Left ventricle myocardium inferior (tissue), 1 donor: ENCODE results near the gene PUS7L. TPM values are rescaled to one million over a fixed set of nuclear protein-coding genes. Genes with fewer than 3 reads are reported as not detected.

Source experiments
- DNase-seq: peaks from one replicate; pipeline ENCODE4 v3.0.0-alpha.2; 2020
- H3K27ac ChIP-seq: fragments of 200-600 bp; replicated peaks from 2 replicates; pipeline ENCODE4 v1.8.0; 2021
- H3K27me3 ChIP-seq: fragments of 200-600 bp; 2 replicates; pipeline ENCODE4 v1.8.0; 2021; ENCODE audit warnings: low read depth
- H3K36me3 ChIP-seq: fragments of 200-600 bp; 2 replicates; pipeline ENCODE4 v1.8.0; 2021
- H3K4me1 ChIP-seq: fragments of 200-600 bp; 2 replicates; pipeline ENCODE4 v1.8.0; 2021
- H3K4me3 ChIP-seq: fragments of 200-600 bp; 2 replicates; pipeline ENCODE4 v1.8.0; 2021; ENCODE audit warnings: mild to moderate bottlenecking, moderate library complexity
- H3K9me3 ChIP-seq: fragments of 200-600 bp; replicated peaks from 2 replicates; pipeline ENCODE4 v1.8.0; 2021
- intact Hi-C: fragments of 100-400 bp; cut with micrococcal nuclease; formaldehyde crosslinking; loops from one replicate; pipeline ENCODE4 v1.11.0; 2022
- total RNA-seq: library from RNA; stranded (reverse); fragmentation: NEBNext Ultra II Directional; extraction: Animal tissue kit (Norgen Biotek cat#: 25700); gene quantifications from one replicate; pipeline ENCODE4 v1.2.1, GENCODE V29; 2021
- TF ChIP-seq, protein P1 (sequence below): fragments of 200-600 bp; IDR thresholded peaks from 2 replicates; pipeline ENCODE4 v1.8.0; 2021; ENCODE audit warnings: antibody characterized with exemption, mild to moderate bottlenecking, borderline replicate concordance
- donor health status: DM: no; HTN: yes; CAD: no; lungs with severe emphysema.

The PUS7L gene
- total RNA-seq, 1 donor from 2014 or later = 4.3 TPM

GRCh38 chr12:43797561-43798217, 39.1 kb upstream of the PUS7L start:
- peaks cover under 1% of the 10 kb centered on the region for H3K4me1 ChIP-seq
- H3K9me3 ChIP-seq = no peaks in the 10 kb centered on the region
- H3K4me3 ChIP-seq = no peak overlapping the region
- H3K27me3 ChIP-seq = no peaks in the 10 kb centered on the region
- TF ChIP-seq, protein P1, sequence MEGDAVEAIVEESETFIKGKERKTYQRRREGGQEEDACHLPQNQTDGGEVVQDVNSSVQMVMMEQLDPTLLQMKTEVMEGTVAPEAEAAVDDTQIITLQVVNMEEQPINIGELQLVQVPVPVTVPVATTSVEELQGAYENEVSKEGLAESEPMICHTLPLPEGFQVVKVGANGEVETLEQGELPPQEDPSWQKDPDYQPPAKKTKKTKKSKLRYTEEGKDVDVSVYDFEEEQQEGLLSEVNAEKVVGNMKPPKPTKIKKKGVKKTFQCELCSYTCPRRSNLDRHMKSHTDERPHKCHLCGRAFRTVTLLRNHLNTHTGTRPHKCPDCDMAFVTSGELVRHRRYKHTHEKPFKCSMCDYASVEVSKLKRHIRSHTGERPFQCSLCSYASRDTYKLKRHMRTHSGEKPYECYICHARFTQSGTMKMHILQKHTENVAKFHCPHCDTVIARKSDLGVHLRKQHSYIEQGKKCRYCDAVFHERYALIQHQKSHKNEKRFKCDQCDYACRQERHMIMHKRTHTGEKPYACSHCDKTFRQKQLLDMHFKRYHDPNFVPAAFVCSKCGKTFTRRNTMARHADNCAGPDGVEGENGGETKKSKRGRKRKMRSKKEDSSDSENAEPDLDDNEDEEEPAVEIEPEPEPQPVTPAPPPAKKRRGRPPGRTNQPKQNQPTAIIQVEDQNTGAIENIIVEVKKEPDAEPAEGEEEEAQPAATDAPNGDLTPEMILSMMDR = no peak
- DNase-seq = no peak
- H3K27ac ChIP-seq = no peak overlapping the region
- peaks cover 83% of the 10 kb centered on the region for H3K36me3 ChIP-seq
- intact Hi-C loops = no loop called here

DNA sequence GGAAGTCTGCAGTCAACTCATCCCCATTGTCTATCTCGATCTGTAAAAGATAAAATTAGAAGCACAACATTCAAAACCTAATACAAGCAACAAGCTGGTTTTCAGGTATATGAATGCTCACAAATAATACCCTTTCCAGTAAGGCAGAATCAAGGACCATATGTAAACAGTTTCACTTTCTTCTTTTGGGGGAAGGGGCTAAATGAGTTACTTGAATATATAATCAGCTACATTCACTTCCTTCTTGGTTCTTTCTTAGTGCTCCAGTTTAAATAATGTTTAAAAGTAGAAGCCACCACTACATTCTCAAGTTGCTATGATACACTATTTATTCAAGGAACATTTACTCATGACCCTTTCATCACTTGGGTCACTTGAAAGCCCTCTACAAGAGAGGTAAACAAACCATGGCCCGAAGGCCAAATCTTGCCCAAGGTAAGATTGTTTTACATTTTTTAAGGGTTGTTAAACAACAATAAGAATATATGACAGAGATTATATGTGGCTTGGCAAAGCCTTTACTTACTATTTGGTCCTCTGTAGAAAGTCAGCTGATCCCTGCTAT, 37.2 kb upstream of the PUS7L start:
- TF ChIP-seq, protein P1 = no peak
- no peak for DNase-seq

GRCh38 chr12:43789941-43790340, 31.4 kb upstream of the PUS7L start:
- intact Hi-C loops = no loop called here

More for the DNA sequence above, 37.2 kb upstream of the PUS7L start:
- H3K4me3 ChIP-seq = no peak overlapping the region
- H3K36me3 ChIP-seq = peaks cover 70% of the 10 kb centered on the region
- no peaks in the 10 kb centered on the region for H3K9me3 ChIP-seq
- H3K27me3 ChIP-seq = no peaks in the 10 kb centered on the region
- no peaks in the 10 kb centered on the region for H3K4me1 ChIP-seq
- no peak overlapping the region for H3K27ac ChIP-seq
- intact Hi-C loops = no loop called here

DNA sequence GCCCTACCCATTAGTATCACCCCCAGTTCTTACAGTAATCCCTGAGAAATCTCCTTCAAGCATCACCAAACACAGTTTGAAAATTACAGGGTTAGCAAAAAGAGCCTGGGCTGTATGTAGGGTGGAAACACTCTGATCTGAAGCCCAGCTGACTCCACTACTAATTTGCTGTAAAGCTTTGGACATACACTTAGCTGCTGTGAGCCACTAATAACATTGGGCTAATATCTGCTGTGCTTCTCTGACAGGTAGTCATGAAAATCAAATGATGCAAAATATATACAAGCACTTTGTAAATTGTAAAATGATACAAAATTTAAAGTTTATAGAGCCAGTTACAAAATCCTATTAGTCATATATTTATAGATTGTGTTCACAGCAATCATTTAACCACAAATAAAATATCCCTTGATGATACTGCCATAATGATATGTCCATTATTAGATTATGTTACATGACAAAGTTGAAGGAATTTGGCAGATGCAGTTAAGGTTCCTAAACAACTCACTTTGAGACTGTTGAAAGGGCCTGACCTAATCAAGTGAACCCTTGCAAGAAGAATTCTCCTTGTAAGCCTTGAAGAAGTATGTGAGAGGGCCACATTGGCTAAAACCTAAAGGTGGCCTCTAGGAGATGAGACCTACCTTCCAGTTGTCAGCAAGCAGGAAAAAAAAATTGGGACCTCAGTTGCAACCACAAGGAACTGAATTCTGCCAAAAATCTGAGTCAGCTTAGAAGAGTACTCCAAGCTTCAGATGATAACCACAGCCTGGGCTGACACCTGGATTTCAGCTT, 28.5 kb upstream of the PUS7L start:
- Histone ChIP-seq H3K27me3 (no peaks in the 10 kb centered on the region), H3K36me3 (peaks cover 58% of the 10 kb centered on the region), H3K4me1 (peaks cover 7% of the 10 kb centered on the region), H3K4me3 (no peak overlapping the region), H3K27ac (no peak overlapping the region), H3K9me3 (no peaks in the 10 kb centered on the region)
- DNase-seq = no peak
- intact Hi-C loops = no loop called here
- TF ChIP-seq, protein P1 = no peak

More at GRCh38 chr12:43789941-43790340, 31.4 kb upstream of the PUS7L start:
- DNase-seq = no peak
- no peaks in the 10 kb centered on the region for H3K27me3 ChIP-seq
- H3K9me3 ChIP-seq = no peaks in the 10 kb centered on the region
- peaks cover 7% of the 10 kb centered on the region for H3K4me1 ChIP-seq
- TF ChIP-seq, protein P1 = no peak
- peaks cover 41% of the 10 kb centered on the region for H3K36me3 ChIP-seq
- no peak overlapping the region for H3K4me3 ChIP-seq
- H3K27ac ChIP-seq = no peak overlapping the region

- no peak overlapping the region for H3K4me3 ChIP-seq
- no peaks in the 10 kb centered on the region for H3K27me3 ChIP-seq
- H3K9me3 ChIP-seq = no peaks in the 10 kb centered on the region
- H3K36me3 ChIP-seq = peaks cover 85% of the 10 kb centered on the region
- H3K4me1 ChIP-seq = no peaks in the 10 kb centered on the region
- intact Hi-C loops = no loop called here
- DNase-seq = no peak
- TF ChIP-seq, protein P1 = peak; percentile 42
- no peak overlapping the region for H3K27ac ChIP-seq
These were observed 17.9 kb upstream of the PUS7L start for GRCh38 chr12:43776498-43776897.
